Right lobe of liver (tissue), 6 donors: ENCODE data around the gene GASK1B. TPM values are rescaled to one million over a fixed set of nuclear protein-coding genes. Genes with fewer than 3 reads are reported as not detected.

Experiments
- ATAC-seq, 4 donors: fragments of 200-7000 bp; cut with Tn5 transposase; one replicate each; pipeline ENCODE4 v1.9.1; 2020; ENCODE audit warnings: mild to moderate bottlenecking in 4 of 4, moderate library complexity in 4 of 4
- DNase-seq, 3 donors: peaks; one replicate each; pipeline ENCODE4 v3.0.0-alpha.2; 2020
- H3K27ac ChIP-seq, 3 donors: fragments of 200-600 bp; one replicate each; pipeline ENCODE4 v1.8.0; 2022
- H3K27me3 ChIP-seq, 2 donors: fragments of 200-600 bp; one replicate each; pipeline ENCODE4 v1.8.0; 2022
- H3K36me3 ChIP-seq, 4 donors: fragments of 200-600 bp; sonication (generic) in 1 of 4; one replicate each; pipeline versions ENCODE4 v1.5.1 to v1.8.0; 2017 to 2022; ENCODE audit warnings: control low read depth in 1 of 4
- H3K4me1 ChIP-seq, 4 donors: fragments of 200-600 bp; sonication (generic) in 1 of 4; one replicate each; pipeline versions ENCODE4 v1.5.1 to v1.8.0; 2017 to 2022; ENCODE audit warnings: control low read depth in 1 of 4
- H3K4me3 ChIP-seq, 3 donors: fragments of 200-600 bp; one replicate each; pipeline ENCODE4 v1.8.0; 2022
- H3K9me3 ChIP-seq, 4 donors: fragments of 200-600 bp; sonication (generic) in 1 of 4; one replicate each; pipeline versions ENCODE4 v1.5.1 to v1.8.0; 2017 to 2022; ENCODE audit warnings: control low read depth in 1 of 4
- POLR2A ChIP-seq: fragments of 450-650 bp; IDR thresholded peaks from one replicate; pipeline ENCODE4 v1.6.1; 2017; ENCODE audit warnings: antibody characterized with exemption, mild to moderate bottlenecking
- WGBS: methylation state at CpG from one replicate; pipeline ENCODE4 v1.1.6; 2018; ENCODE audit warnings: low coverage, low lambda C conversion rate; ENCODE audit not compliant: insufficient coverage; ENCODE audit errors: missing lambda C conversion rate; 5-methylcytosine and 5-hydroxymethylcytosine counted together
- intact Hi-C, 2 donors: fragments of 100-400 bp; cut with DNase I; formaldehyde crosslinking; loops; one replicate each; pipeline versions ENCODE4 v1.11.2 to v1.14.1; 2022
- total RNA-seq, 6 experiments: library from RNA; depleted of rRNA in 2 of 6; stranded (reverse); fragments of >200 nt in 2 of 6; fragmentation: NEBNext Ultra II Directional in 3 of 6; extraction: Animal tissue kit (Norgen Biotek cat#: 25700) in 3 of 6; gene quantifications; one replicate each; pipeline versions ENCODE4 v1.1.0 to v1.2.4, GENCODE V29; 2016 to 2023
- TF ChIP-seq, protein P1 (sequence below), 4 donors: fragments of 200-600 bp in 3 of 4; fragments of 450-650 bp in 1 of 4; IDR thresholded peaks; one replicate each; pipeline versions ENCODE4 v1.5.1 to v1.8.0; 2016 to 2022; ENCODE audit warnings: antibody characterized with exemption in 4 of 4, mild to moderate bottlenecking in 2 of 4
- donor health status: DM: no; HTN: yes; CAD: no.
- donor health status: DM: no; HTN: no; CAD: no.
- donor health status: DM: no; HTN: no; CAD: no.
- donor health status: DM: no; HTN: yes; CAD: no.
- donor health status: DM: no; HTN: yes; CAD: no.

The GASK1B gene
- total RNA-seq, 6 experiments from 2014 or later: 2.7 to 7.0 (median 4.1) TPM

DNA sequence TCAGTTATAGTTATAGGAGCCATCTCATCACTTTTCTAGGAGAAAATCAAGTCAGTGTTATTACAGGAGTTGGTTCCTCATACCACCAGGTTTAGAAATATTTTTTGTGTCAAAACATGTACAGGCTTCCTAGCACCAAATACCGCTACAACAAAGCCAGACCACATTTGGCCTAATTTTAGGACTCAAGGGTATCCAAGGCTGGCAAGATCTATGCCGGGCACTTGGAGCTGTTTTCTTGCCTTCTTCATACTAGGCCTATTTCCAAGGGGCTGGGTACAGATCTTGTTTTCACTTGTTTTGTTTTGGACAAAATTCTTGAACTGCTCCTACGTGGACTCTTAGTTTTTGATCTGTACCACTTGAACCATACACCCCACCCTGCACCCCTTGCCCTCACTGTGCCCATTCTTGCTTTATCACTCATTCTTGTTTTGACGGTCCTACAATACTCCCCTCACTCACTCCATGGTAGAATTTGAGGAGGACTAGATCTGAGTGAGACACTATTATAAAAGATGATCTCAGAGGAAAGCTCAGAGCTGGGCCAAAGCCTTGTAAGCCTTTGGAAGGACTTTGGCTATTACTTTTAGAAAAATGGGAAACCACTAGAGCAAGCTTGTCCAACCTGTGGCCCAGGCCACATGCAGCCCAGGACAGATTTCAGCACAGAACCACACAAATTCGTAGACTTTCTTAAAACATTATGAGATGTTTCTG, 19.8 kb upstream of the GASK1B start:
- Histone ChIP-seq H3K4me3 (no peak overlapping the region), H3K27me3 (no peaks in the 10 kb centered on the region), H3K36me3 (no peaks in the 10 kb centered on the region), H3K4me1 (no peaks in the 10 kb centered on the region), H3K9me3 (no peaks in the 10 kb centered on the region), H3K27ac (no peak overlapping the region)
- TF ChIP-seq, protein P1, sequence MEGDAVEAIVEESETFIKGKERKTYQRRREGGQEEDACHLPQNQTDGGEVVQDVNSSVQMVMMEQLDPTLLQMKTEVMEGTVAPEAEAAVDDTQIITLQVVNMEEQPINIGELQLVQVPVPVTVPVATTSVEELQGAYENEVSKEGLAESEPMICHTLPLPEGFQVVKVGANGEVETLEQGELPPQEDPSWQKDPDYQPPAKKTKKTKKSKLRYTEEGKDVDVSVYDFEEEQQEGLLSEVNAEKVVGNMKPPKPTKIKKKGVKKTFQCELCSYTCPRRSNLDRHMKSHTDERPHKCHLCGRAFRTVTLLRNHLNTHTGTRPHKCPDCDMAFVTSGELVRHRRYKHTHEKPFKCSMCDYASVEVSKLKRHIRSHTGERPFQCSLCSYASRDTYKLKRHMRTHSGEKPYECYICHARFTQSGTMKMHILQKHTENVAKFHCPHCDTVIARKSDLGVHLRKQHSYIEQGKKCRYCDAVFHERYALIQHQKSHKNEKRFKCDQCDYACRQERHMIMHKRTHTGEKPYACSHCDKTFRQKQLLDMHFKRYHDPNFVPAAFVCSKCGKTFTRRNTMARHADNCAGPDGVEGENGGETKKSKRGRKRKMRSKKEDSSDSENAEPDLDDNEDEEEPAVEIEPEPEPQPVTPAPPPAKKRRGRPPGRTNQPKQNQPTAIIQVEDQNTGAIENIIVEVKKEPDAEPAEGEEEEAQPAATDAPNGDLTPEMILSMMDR (IDR thresholded peaks at IDR 0.05): no peak
- TF ChIP-seq POLR2A: no peak
- WGBS: 69% methylated on average over 4 of the region's 5 CpGs
- no peak for ATAC-seq
- no peak for DNase-seq
- intact Hi-C loops: no loop called here

- Histone ChIP-seq H3K36me3 (no peaks in the 10 kb centered on the region), H3K4me1 (no peaks in the 10 kb centered on the region), H3K27me3 (no peaks in the 10 kb centered on the region), H3K9me3 (no peaks in the 10 kb centered on the region), H3K27ac (no peak overlapping the region), H3K4me3 (no peak overlapping the region)
- ATAC-seq: no peak
- WGBS: 56% methylated on average over 2 of the region's 2 CpGs
- TF ChIP-seq POLR2A: no peak
- TF ChIP-seq, protein P1 (IDR thresholded peaks at IDR 0.05): no peak
- no peak for DNase-seq
- intact Hi-C loops: no loop called here
Observed at GRCh38 chr4:158190718-158191117, 17.9 kb upstream of the GASK1B start.

DNA sequence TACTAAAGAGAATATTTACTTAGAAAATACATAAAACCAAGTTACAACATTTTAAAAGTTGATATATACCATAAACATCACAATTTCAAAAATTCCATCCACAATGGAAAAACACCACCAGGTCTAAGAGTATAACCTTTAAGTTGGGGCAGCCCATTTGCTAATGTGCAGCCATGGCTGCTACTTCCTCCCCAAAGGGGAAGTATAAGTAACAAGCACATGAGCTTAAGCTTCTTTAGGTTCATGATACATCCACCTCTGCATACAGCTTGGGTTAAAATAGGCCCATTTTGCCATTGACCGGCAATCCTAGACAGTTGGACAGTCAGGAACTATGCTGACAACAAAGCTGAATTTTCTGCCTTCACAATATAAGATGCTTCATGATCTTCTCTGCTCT, 16.6 kb upstream of the GASK1B start:
- Histone ChIP-seq H3K36me3 (no peaks in the 10 kb centered on the region), H3K4me3 (no peak overlapping the region), H3K27ac (no peak overlapping the region), H3K9me3 (no peaks in the 10 kb centered on the region), H3K4me1 (no peaks in the 10 kb centered on the region), H3K27me3 (no peaks in the 10 kb centered on the region)
- ATAC-seq (no peak), DNase-seq (no peak)
- intact Hi-C loops: no loop called here
- WGBS: 60% methylated on average over 1 of the region's 1 CpG
- no peak for TF ChIP-seq POLR2A
- TF ChIP-seq, protein P1 (IDR thresholded peaks at IDR 0.05): no peak

- Histone ChIP-seq H3K4me3 (no peak overlapping the region), H3K36me3 (no peaks in the 10 kb centered on the region), H3K9me3 (no peaks in the 10 kb centered on the region), H3K27me3 (no peaks in the 10 kb centered on the region), H3K27ac (no peak overlapping the region), H3K4me1 (no peaks in the 10 kb centered on the region)
- DNase-seq (no peak), ATAC-seq (no peak)
- 67% methylated on average over 2 of the region's 2 CpGs for WGBS
- TF ChIP-seq, protein P1 (IDR thresholded peaks at IDR 0.05): no peak
- TF ChIP-seq POLR2A: no peak
- intact Hi-C loops: no loop called here
Observed at GRCh38 chr4:158186815-158187214, 14.0 kb upstream of the GASK1B start.
